Neural cell (in vitro differentiated cells): Measurements from ENCODE around the gene SCAP. TPM values are rescaled to one million over a fixed set of nuclear protein-coding genes. Genes with fewer than 3 reads are reported as not detected.

Source experiments
- H2AFZ ChIP-seq: fragments of 200-600, 300-800 bp; sonication (generic), shearing (Covaris generic); 2 replicates; pipeline ENCODE4 v1.6.0; 2014; ENCODE audit warnings: low read depth, mild to moderate bottlenecking, antibody characterized with exemption, low read length, moderate library complexity
- H3F3A ChIP-seq: fragments of 200-600 bp; shearing (Covaris generic); 2 replicates; pipeline ENCODE4 v1.6.1; 2016; ENCODE audit warnings: mild to moderate bottlenecking, moderate library complexity, mixed read lengths, antibody characterized with exemption, low read length; ENCODE audit not compliant: insufficient read depth, poor library complexity, severe bottlenecking
- H3K27ac ChIP-seq: fragments of 200-600, 300-800 bp; sonication (generic), shearing (Covaris generic); 2 replicates; pipeline ENCODE4 v1.5.1; 2014; ENCODE audit warnings: mild to moderate bottlenecking, low read length, moderate library complexity
- H3K27me3 ChIP-seq: fragments of 300-800, 200-600 bp; sonication (generic), shearing (Covaris generic); 2 replicates; pipeline ENCODE4 v1.6.0; 2014; ENCODE audit warnings: mild to moderate bottlenecking, low read depth, low read length, moderate library complexity; ENCODE audit not compliant: insufficient read depth
- H3K36me3 ChIP-seq: fragments of 300-800, 200-600 bp; sonication (generic), shearing (Covaris generic); 2 replicates; pipeline ENCODE4 v1.5.1; 2014; ENCODE audit warnings: mild to moderate bottlenecking, antibody characterized with exemption, low read length, moderate library complexity; ENCODE audit not compliant: insufficient read depth
- H3K4me2 ChIP-seq: fragments of 300-800, 200-600 bp; sonication (generic), shearing (Covaris generic); 2 replicates; pipeline ENCODE4 v1.6.0; 2014; ENCODE audit warnings: mild to moderate bottlenecking, low read length
- H3K4me3 ChIP-seq: fragments of 300-800, 200-600 bp; sonication (generic), shearing (Covaris generic); 2 replicates; pipeline ENCODE4 v1.5.1; 2014; ENCODE audit warnings: mild to moderate bottlenecking, low read length, moderate library complexity
- H3K79me2 ChIP-seq: fragments of 200-600 bp; shearing (Covaris generic); replicated peaks from 2 replicates; pipeline ENCODE4 v1.6.0; 2014; ENCODE audit warnings: mild to moderate bottlenecking, low read length, moderate library complexity; ENCODE audit not compliant: insufficient read depth
- H3K9ac ChIP-seq: fragments of 300-800, 200-600 bp; sonication (generic), shearing (Covaris generic); 2 replicates; pipeline ENCODE4 v1.6.1; 2016; ENCODE audit warnings: mild to moderate bottlenecking, low read length, mixed read lengths
- H3K9me2 ChIP-seq: fragments of 200-600 bp; shearing (Covaris generic); 2 replicates; pipeline ENCODE4 v1.6.1; 2016; ENCODE audit warnings: mild to moderate bottlenecking, low read length, mixed read lengths; ENCODE audit not compliant: insufficient read depth
- H3K9me3 ChIP-seq: fragments of 200-600, 300-800 bp; sonication (generic), shearing (Covaris generic); 2 replicates; pipeline ENCODE4 v1.6.1; 2016; ENCODE audit warnings: mild to moderate bottlenecking, mixed run types, low read length, moderate library complexity, mixed read lengths
- H4K20me1 ChIP-seq: fragments of 200-600 bp; shearing (Covaris generic); 2 replicates; pipeline ENCODE4 v1.6.1; 2016; ENCODE audit warnings: mild to moderate bottlenecking, mixed run types; ENCODE audit not compliant: insufficient read depth
- CTCF ChIP-seq: fragments of 450-650 bp; IDR thresholded peaks from 2 replicates; pipeline ENCODE4 v1.5.1; 2014; ENCODE audit warnings: antibody characterized with exemption, mild to moderate bottlenecking, moderate library complexity; ENCODE audit not compliant: poor library complexity, severe bottlenecking
- EP300 ChIP-seq: fragments of 450-650 bp; conservative IDR thresholded peaks from 2 replicates; pipeline ENCODE4 v1.6.1; 2014; ENCODE audit warnings: antibody characterized with exemption, mild to moderate bottlenecking, moderate library complexity; ENCODE audit not compliant: poor library complexity, severe bottlenecking
- EZH2 ChIP-seq: fragments of 200-600, 300-800 bp; shearing (Covaris generic), sonication (generic); IDR thresholded peaks from 2 replicates; pipeline ENCODE4 v1.6.1; 2014; ENCODE audit warnings: antibody characterized with exemption, low read length, borderline replicate concordance, mild to moderate bottlenecking; ENCODE audit not compliant: insufficient read depth, poor library complexity, severe bottlenecking
- MXI1 ChIP-seq: fragments of 450-650 bp; conservative IDR thresholded peaks from 2 replicates; pipeline ENCODE4 v1.6.1; 2014; ENCODE audit warnings: antibody characterized with exemption, mild to moderate bottlenecking; ENCODE audit not compliant: poor library complexity, severe bottlenecking
- POLR2AphosphoS5 ChIP-seq: IDR thresholded peaks from 2 replicates; pipeline ENCODE4 v1.6.1; 2012
- RAD21 ChIP-seq: fragments of 450-650 bp; conservative IDR thresholded peaks from 2 replicates; pipeline ENCODE4 v1.6.1; 2014; ENCODE audit warnings: antibody characterized with exemption, mild to moderate bottlenecking, moderate library complexity
- REST ChIP-seq: IDR thresholded peaks from 2 replicates; pipeline ENCODE4 v1.6.1; 2012; ENCODE audit warnings: borderline replicate concordance
- SMC3 ChIP-seq: fragments of 450-650 bp; conservative IDR thresholded peaks from 2 replicates; pipeline ENCODE4 v1.6.1; 2014; ENCODE audit warnings: antibody characterized with exemption, mild to moderate bottlenecking, moderate library complexity; ENCODE audit not compliant: poor library complexity
- TAF1 ChIP-seq: IDR thresholded peaks from 2 replicates; pipeline ENCODE4 v1.6.1; 2012; ENCODE audit warnings: low read depth
- polyA plus RNA-seq: library from polyadenylated mRNA; depleted of rRNA; stranded (reverse); fragments of >200 nt; gene quantifications from 2 replicates; pipeline ENCODE4 v1.2.3, GENCODE V29; 2014

Gene SCAP
- polyA plus RNA-seq, 1 donor from 2014 or later: 58.0 TPM

DNA sequence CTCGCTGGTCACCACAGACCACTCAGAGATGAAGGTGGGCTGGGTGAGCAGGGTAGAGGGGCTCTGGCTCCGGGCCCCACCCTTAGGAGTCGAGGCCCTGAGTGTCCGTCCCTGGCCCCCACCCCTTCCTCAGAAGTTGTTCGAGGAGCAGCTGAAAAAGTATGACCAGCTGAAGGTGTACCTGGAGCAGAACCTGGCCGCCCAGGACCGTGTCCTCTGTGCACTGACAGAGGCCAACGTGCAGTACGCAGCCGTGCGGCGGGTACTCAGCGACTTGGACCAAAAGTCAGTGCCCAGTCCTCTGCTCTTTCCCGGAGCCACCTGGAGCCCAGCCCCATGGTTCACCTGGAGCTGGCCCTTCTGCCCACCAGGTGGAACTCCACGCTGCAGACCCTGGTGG is 66.5 kb downstream of the SCAP start:
- H2AFZ ChIP-seq: no peak overlapping the region
- no peak overlapping the region for H3K4me3 ChIP-seq
- H3K9me2 ChIP-seq: no peaks in the 10 kb centered on the region
- no peaks in the 10 kb centered on the region for H3K9me3 ChIP-seq
- H3K27me3 ChIP-seq: no peaks in the 10 kb centered on the region
- no peaks in the 10 kb centered on the region for H3K36me3 ChIP-seq
- no peak overlapping the region for H3K4me2 ChIP-seq
- no peaks in the 10 kb centered on the region for H3F3A ChIP-seq
- no peak overlapping the region for H3K27ac ChIP-seq
- TF ChIP-seq REST: no peak
- H4K20me1 ChIP-seq: no peaks in the 10 kb centered on the region
- H3K9ac ChIP-seq: no peak overlapping the region
- no peaks in the 10 kb centered on the region for H3K79me2 ChIP-seq

- no peaks in the 10 kb centered on the region for H3K79me2 ChIP-seq
- H3K9ac ChIP-seq: no peak overlapping the region
- no peaks in the 10 kb centered on the region for H3K27me3 ChIP-seq
- H3K4me3 ChIP-seq: no peak overlapping the region
- H3K36me3 ChIP-seq: no peaks in the 10 kb centered on the region
- H3K27ac ChIP-seq: no peak overlapping the region
- no peaks in the 10 kb centered on the region for H4K20me1 ChIP-seq
- H3F3A ChIP-seq: no peaks in the 10 kb centered on the region
- H3K9me2 ChIP-seq: no peaks in the 10 kb centered on the region
- H3K9me3 ChIP-seq: no peaks in the 10 kb centered on the region
- H2AFZ ChIP-seq: no peak overlapping the region
- no peak overlapping the region for H3K4me2 ChIP-seq
- TF ChIP-seq EZH2 (no peak), MXI1 (no peak), RAD21 (no peak), POLR2AphosphoS5 (no peak), TAF1 (no peak), CTCF (no peak), REST (no peak), SMC3 (no peak), EP300 (no peak)
Measured at GRCh38 chr3:47408839-47409229, 66.9 kb downstream of the SCAP start.
